ENCODE data around the gene SOWAHC.
"Not testable (repeated sequence)": the region's sequence is repeated elsewhere in the genome, so short reads cannot be mapped to it uniquely, and the experiment has no call there.

SOWAHC gene

DNA sequence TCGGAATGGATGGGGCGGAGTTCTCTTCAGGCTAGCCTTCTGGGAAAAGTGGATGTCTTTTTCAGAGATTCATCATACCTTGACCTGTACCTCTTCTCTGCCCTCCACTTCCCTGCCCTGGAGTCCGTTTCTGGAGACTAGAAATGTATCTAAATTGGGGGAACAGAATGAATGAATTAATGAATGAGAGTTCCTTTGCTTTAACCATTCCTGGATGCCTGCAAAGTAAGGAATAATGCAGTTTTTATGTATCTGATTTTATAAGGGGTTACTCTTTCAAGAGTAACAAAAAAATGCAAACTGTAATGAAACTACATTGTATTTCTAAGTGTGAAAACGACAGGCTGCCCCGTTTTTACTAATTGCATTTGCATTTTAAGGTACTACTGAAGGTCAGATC, 2.0 kb downstream of the SOWAHC start:
- Histone ChIP-seq H3K4me3 (ENCODE audit: severe bottlenecking) (peak overlapping the region; percentile 76), H3K9me3 (ENCODE audit: severe bottlenecking) (no peaks in the 10 kb centered on the region), H3K36me3 (ENCODE audit: low read depth) (peaks cover 19% of the 10 kb centered on the region), H3K27me3 (ENCODE audit: insufficient read depth, poor library complexity, severe bottlenecking) (no peaks in the 10 kb centered on the region), H3K4me1 (ENCODE audit: insufficient read depth, poor library complexity, severe bottlenecking) (peaks cover 8% of the 10 kb centered on the region), H3K27ac (ENCODE audit: poor library complexity, severe bottlenecking) (peak overlapping the region; percentile 91)
- TF ChIP-seq, protein P1, sequence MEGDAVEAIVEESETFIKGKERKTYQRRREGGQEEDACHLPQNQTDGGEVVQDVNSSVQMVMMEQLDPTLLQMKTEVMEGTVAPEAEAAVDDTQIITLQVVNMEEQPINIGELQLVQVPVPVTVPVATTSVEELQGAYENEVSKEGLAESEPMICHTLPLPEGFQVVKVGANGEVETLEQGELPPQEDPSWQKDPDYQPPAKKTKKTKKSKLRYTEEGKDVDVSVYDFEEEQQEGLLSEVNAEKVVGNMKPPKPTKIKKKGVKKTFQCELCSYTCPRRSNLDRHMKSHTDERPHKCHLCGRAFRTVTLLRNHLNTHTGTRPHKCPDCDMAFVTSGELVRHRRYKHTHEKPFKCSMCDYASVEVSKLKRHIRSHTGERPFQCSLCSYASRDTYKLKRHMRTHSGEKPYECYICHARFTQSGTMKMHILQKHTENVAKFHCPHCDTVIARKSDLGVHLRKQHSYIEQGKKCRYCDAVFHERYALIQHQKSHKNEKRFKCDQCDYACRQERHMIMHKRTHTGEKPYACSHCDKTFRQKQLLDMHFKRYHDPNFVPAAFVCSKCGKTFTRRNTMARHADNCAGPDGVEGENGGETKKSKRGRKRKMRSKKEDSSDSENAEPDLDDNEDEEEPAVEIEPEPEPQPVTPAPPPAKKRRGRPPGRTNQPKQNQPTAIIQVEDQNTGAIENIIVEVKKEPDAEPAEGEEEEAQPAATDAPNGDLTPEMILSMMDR (IDR thresholded peaks at IDR 0.05; ENCODE audit: poor library complexity, severe bottlenecking), result no peak
- DNase-seq (ENCODE audit: low spot score) (no peak), ATAC-seq (ENCODE audit: low read depth) (no peak)

DNA sequence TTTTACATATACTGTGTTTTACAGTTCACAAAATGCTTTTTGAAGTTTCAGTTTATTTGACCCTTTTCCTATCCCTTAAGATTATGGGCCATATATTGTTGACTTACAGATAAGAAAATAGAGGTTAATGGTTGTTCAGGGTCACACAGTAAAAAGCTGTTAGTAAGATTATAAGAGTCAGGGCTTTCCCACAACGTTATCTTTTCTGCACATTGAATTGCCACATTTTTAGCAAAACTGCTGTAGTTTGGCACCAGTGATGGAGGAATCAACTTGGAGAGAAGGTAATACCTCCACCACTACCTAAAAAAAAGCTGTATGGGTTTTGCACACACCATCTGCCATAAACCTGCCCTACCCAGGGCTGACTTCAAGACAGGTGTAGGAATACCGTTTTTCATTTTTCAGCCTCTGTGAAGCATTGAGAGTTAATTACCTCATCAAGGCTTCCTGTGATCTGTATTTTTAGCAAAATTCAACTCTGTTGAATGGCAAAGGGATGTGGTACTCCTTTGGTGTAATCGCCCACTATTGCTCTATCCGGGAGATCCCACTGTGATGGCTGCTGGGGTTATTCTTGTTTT, 5.0 kb downstream of the SOWAHC start:
- peaks cover 19% of the 10 kb centered on the region for H3K36me3 ChIP-seq (ENCODE audit: low read depth)
- no peaks in the 10 kb centered on the region for H3K9me3 ChIP-seq (ENCODE audit: severe bottlenecking)
- TF ChIP-seq, protein P1 (IDR thresholded peaks at IDR 0.05; ENCODE audit: poor library complexity, severe bottlenecking), result no peak
- ATAC-seq (ENCODE audit: low read depth), result no peak
- H3K27ac ChIP-seq (ENCODE audit: poor library complexity, severe bottlenecking), result no peak overlapping the region
- no peaks in the 10 kb centered on the region for H3K27me3 ChIP-seq (ENCODE audit: insufficient read depth, poor library complexity, severe bottlenecking)
- DNase-seq (ENCODE audit: low spot score), result no peak
- no peak overlapping the region for H3K4me3 ChIP-seq (ENCODE audit: severe bottlenecking)
- H3K4me1 ChIP-seq (ENCODE audit: insufficient read depth, poor library complexity, severe bottlenecking), result peaks cover 5% of the 10 kb centered on the region

DNA sequence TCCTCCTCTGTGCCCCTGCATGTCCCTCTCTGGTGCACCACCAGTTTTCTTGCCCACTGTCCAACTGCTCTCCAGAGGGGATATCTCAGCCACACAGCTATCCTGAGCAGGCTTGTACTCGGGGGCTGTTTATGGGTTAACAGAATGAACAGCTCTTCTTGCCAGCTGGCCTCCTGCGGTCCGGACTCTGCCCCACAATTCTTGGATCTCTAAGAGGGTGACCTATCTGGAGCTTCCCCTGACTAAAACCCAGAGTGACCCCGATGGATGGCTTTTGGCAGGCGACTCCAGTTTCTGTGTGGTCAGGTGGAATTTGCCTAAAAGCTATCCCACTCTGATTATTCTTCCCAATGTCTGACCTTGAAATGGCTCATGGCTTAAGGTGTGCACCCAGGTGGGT, 9.1 kb downstream of the SOWAHC start:
- Histone ChIP-seq H3K36me3 (ENCODE audit: low read depth) (peaks cover 1% of the 10 kb centered on the region), H3K27me3 (ENCODE audit: insufficient read depth, poor library complexity, severe bottlenecking) (no peaks in the 10 kb centered on the region), H3K4me3 (ENCODE audit: severe bottlenecking) (no peak overlapping the region), H3K27ac (ENCODE audit: poor library complexity, severe bottlenecking) (no peak overlapping the region), H3K4me1 (ENCODE audit: insufficient read depth, poor library complexity, severe bottlenecking) (peaks cover 2% of the 10 kb centered on the region), H3K9me3 (ENCODE audit: severe bottlenecking) (no peaks in the 10 kb centered on the region)
- TF ChIP-seq, protein P1 (IDR thresholded peaks at IDR 0.05; ENCODE audit: poor library complexity, severe bottlenecking), result no peak
- DNase-seq (ENCODE audit: low spot score) (no peak), ATAC-seq (ENCODE audit: low read depth) (no peak)

DNA sequence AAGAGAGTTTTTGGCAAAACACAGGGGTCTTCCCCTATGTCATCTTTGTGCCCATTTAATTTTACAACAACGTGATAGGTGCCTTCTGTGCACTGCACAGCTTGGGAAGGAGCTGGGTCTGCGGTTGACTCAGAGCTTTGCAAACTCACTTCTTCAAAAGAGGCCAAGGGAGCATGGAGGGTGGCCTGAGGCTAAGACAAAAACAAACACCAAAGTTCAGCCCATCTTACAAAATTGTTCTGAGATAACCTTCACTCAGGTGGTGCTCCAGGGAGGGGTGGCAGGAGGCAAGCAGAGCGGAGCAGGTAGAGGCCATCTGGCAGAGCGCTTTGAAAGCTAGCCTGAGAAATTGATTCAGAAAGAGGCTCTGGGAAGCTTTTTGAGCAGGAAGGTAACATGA, 9.8 kb downstream of the SOWAHC start:
- H3K27me3 ChIP-seq (ENCODE audit: insufficient read depth, poor library complexity, severe bottlenecking), result no peaks in the 10 kb centered on the region
- H3K4me3 ChIP-seq (ENCODE audit: severe bottlenecking), result no peak overlapping the region
- ATAC-seq (ENCODE audit: low read depth), result no peak
- H3K4me1 ChIP-seq (ENCODE audit: insufficient read depth, poor library complexity, severe bottlenecking), result no peaks in the 10 kb centered on the region
- H3K9me3 ChIP-seq (ENCODE audit: severe bottlenecking), result no peaks in the 10 kb centered on the region
- TF ChIP-seq, protein P1 (IDR thresholded peaks at IDR 0.05; ENCODE audit: poor library complexity, severe bottlenecking), result no peak
- no peak for DNase-seq (ENCODE audit: low spot score)
- H3K27ac ChIP-seq (ENCODE audit: poor library complexity, severe bottlenecking), result no peak overlapping the region
- no peaks in the 10 kb centered on the region; the same call in 1 of the 2 replicates for H3K36me3 ChIP-seq (ENCODE audit: low read depth)

DNA sequence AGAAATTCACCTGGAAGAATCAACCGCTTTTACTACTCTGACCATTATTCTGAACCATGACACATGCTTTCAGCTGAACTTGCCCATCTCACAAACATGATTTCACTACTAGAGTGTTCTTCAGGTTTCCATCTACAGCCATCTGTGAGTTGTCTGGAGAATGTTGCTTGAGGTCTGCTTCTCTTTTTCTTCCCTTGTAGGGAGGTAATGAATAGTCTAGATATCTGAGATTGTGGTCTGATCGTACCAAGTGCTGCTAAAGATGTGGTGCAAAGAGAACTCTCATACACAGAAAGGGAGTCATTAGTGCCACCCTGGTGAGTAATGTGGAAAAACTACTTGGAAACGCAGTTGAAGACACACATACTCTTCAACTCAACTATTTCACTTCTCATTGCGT, 10.2 kb downstream of the SOWAHC start:
- TF ChIP-seq, protein P1 (IDR thresholded peaks at IDR 0.05; ENCODE audit: poor library complexity, severe bottlenecking), result no peak

DNA sequence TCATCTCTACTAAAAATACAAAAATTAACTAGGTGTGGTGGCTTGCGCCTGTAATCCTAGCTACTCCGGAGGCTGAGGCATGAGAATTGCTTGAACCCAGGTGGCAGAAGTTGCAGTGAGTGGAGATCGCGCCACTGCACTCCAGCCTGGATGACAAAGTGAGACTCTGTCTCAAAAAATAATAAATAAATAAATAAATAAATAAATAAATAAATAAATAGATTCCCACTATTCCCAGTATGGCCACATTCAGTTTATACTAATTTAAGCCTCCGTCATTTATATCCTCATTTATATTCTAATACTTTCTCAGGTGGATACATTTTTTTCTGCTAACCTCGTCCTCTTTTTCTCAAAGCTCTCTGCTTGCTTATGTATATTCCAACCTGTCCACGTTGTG, 14.2 kb downstream of the SOWAHC start:
- not testable (repeated sequence) for DNase-seq (ENCODE audit: low spot score); H3K27me3 ChIP-seq (ENCODE audit: insufficient read depth, poor library complexity, severe bottlenecking); H3K36me3 ChIP-seq (ENCODE audit: low read depth); ATAC-seq (ENCODE audit: low read depth); H3K4me1 ChIP-seq (ENCODE audit: insufficient read depth, poor library complexity, severe bottlenecking); H3K27ac ChIP-seq (ENCODE audit: poor library complexity, severe bottlenecking); H3K9me3 ChIP-seq (ENCODE audit: severe bottlenecking); H3K4me3 ChIP-seq (ENCODE audit: severe bottlenecking)

More for the DNA sequence above, 10.2 kb downstream of the SOWAHC start:
- H3K9me3 ChIP-seq (ENCODE audit: severe bottlenecking), result no peaks in the 10 kb centered on the region
- H3K4me3 ChIP-seq (ENCODE audit: severe bottlenecking), result no peak overlapping the region
- no peak for DNase-seq (ENCODE audit: low spot score)
- no peaks in the 10 kb centered on the region for H3K36me3 ChIP-seq (ENCODE audit: low read depth)
- H3K27ac ChIP-seq (ENCODE audit: poor library complexity, severe bottlenecking), result no peak overlapping the region
- H3K4me1 ChIP-seq (ENCODE audit: insufficient read depth, poor library complexity, severe bottlenecking), result no peaks in the 10 kb centered on the region
- H3K27me3 ChIP-seq (ENCODE audit: insufficient read depth, poor library complexity, severe bottlenecking), result no peaks in the 10 kb centered on the region
- no peak for ATAC-seq (ENCODE audit: low read depth)

Measured in RWPE2 (cell line).